HepG2 (cell line): ENCODE data around the gene KDM3B. TPM values are rescaled to one million over a fixed set of nuclear protein-coding genes. Genes with fewer than 3 reads are reported as not detected.

Experiments
- AHR ChIP-seq: IDR thresholded peaks from 2 replicates; pipeline ENCODE4 v1.6.1; 2018; ENCODE audit warnings: missing genetic modification reagents, missing compliant biosample characterization
- ATAD3A ChIP-seq: sonication (generic); formaldehyde crosslinking; IDR thresholded peaks from 2 replicates; pipeline ENCODE4 v1.4.0; 2020; ENCODE audit warnings: missing genetic modification reagents
- ATF2 ChIP-seq: sonication (generic); formaldehyde crosslinking; IDR thresholded peaks from 2 replicates; pipeline ENCODE4 v1.4.0; 2020; ENCODE audit warnings: missing genetic modification reagents
- GLMP ChIP-seq: sonication (generic); formaldehyde crosslinking; IDR thresholded peaks from 2 replicates; pipeline ENCODE4 v1.9.0; 2021; ENCODE audit warnings: missing genetic modification reagents, mild to moderate bottlenecking, borderline replicate concordance
- HDAC1 ChIP-seq: sonication (generic); formaldehyde crosslinking; IDR thresholded peaks from 2 replicates; pipeline ENCODE4 v1.5.1; 2020; ENCODE audit warnings: mild to moderate bottlenecking, missing genetic modification reagents
- JUND ChIP-seq: sonication (generic); formaldehyde crosslinking; IDR thresholded peaks from 2 replicates; pipeline ENCODE4 v1.8.0; 2022; ENCODE audit warnings: mild to moderate bottlenecking, missing genetic modification reagents
- KAT2B ChIP-seq: fragments of 150-350 bp; IDR thresholded peaks from 2 replicates; pipeline ENCODE4 v1.6.1; 2014; ENCODE audit warnings: low read depth, low read length, borderline replicate concordance
- PHB2 ChIP-seq: fragments of 450-650 bp; IDR thresholded peaks from 2 replicates; pipeline ENCODE4 v1.6.1; 2018; ENCODE audit not compliant: partially characterized antibody
- PREB ChIP-seq: sonication (generic); formaldehyde crosslinking; IDR thresholded peaks from 2 replicates; pipeline ENCODE4 v1.4.0; 2020; ENCODE audit warnings: missing genetic modification reagents
- RBFOX2 ChIP-seq: fragments of 200-400 bp; formaldehyde crosslinking; IDR thresholded peaks from 2 replicates; pipeline ENCODE4 v1.6.1; 2017; ENCODE audit warnings: low read depth, mild to moderate bottlenecking, low read length
- RXRB ChIP-seq: IDR thresholded peaks from 2 replicates; pipeline ENCODE4 v1.6.1; 2016; ENCODE audit warnings: borderline replicate concordance, missing genetic modification reagents, missing compliant biosample characterization
- SRF ChIP-seq: IDR thresholded peaks from 2 replicates; pipeline ENCODE4 v1.6.1; 2011; ENCODE audit warnings: mild to moderate bottlenecking, low read depth, low read length, moderate library complexity
- TARDBP ChIP-seq: sonication (generic); formaldehyde crosslinking; IDR thresholded peaks from 2 replicates; pipeline ENCODE4 v1.8.0; 2022; ENCODE audit warnings: mild to moderate bottlenecking, missing genetic modification reagents
- U2AF2 ChIP-seq: fragments of 200-400 bp; formaldehyde crosslinking; IDR thresholded peaks from 2 replicates; pipeline ENCODE4 v1.6.1; 2017; ENCODE audit warnings: low read depth, mild to moderate bottlenecking, low read length
- ZBTB34 ChIP-seq: sonication (generic); formaldehyde crosslinking; IDR thresholded peaks from 2 replicates; pipeline ENCODE4 v1.8.0; 2022; ENCODE audit warnings: mild to moderate bottlenecking, missing genetic modification reagents
- ZNF136 ChIP-seq: sonication (generic); formaldehyde crosslinking; IDR thresholded peaks from 2 replicates; pipeline ENCODE4 v1.8.1; 2022; ENCODE audit warnings: low read depth, mild to moderate bottlenecking, moderate library complexity, missing genetic modification reagents
- ZNF138 ChIP-seq: sonication (generic); formaldehyde crosslinking; IDR thresholded peaks from 2 replicates; pipeline ENCODE4 v1.5.0; 2020; ENCODE audit warnings: mild to moderate bottlenecking, low read depth, missing genetic modification reagents
- ZNF230 ChIP-seq: sonication (generic); formaldehyde crosslinking; IDR thresholded peaks from 2 replicates; pipeline ENCODE4 v1.4.0; 2020; ENCODE audit warnings: mild to moderate bottlenecking, missing genetic modification reagents
- ZNF235 ChIP-seq: sonication (generic); formaldehyde crosslinking; IDR thresholded peaks from 2 replicates; pipeline ENCODE4 v1.8.1; 2023; ENCODE audit warnings: mild to moderate bottlenecking, missing genetic modification reagents, borderline replicate concordance
- ZNF276 ChIP-seq: sonication (generic); formaldehyde crosslinking; IDR thresholded peaks from 2 replicates; pipeline ENCODE4 v1.4.0; 2020; ENCODE audit warnings: mild to moderate bottlenecking, low read depth, missing genetic modification reagents
- ZNF460 ChIP-seq: sonication (generic); formaldehyde crosslinking; IDR thresholded peaks from 2 replicates; pipeline ENCODE4 v1.5.1; 2020; ENCODE audit warnings: missing genetic modification reagents, mild to moderate bottlenecking, borderline replicate concordance
- ZNF589 ChIP-seq: sonication (generic); formaldehyde crosslinking; conservative IDR thresholded peaks from 2 replicates; pipeline ENCODE4 v1.8.0; 2022; ENCODE audit warnings: mild to moderate bottlenecking, moderate library complexity, missing genetic modification reagents
- ZNF614 ChIP-seq: IDR thresholded peaks from 2 replicates; pipeline ENCODE4 v1.6.1; 2018; ENCODE audit warnings: missing biosample characterization, missing genetic modification reagents, inconsistent platforms, borderline replicate concordance
- ZNF777 ChIP-seq: sonication (generic); formaldehyde crosslinking; IDR thresholded peaks from 2 replicates; pipeline ENCODE4 v1.4.0; 2020; ENCODE audit warnings: missing genetic modification reagents
- polyA plus RNA-seq, 8 experiments: library from polyadenylated mRNA; depleted of rRNA in 3 of 8; stranded (reverse) in 7 of 8; unstranded in 1 of 8; fragments of >200 nt; fragmentation: Illumina TruSeq in 4 of 8; extraction: Trizol in 4 of 8; gene quantifications; 2 replicates each; pipeline versions ENCODE4 v1.2.1 to v1.2.3, GENCODE V29; 2011 to 2016; ENCODE audit warnings: low read depth in 4 of 8, missing spikeins in 1 of 8, mixed read lengths in 1 of 8; ENCODE audit not compliant: insufficient read depth in 1 of 8
- total RNA-seq, 5 experiments: library from RNA; depleted of rRNA; stranded (reverse); fragments of >200 nt; fragmentation: Illumina TruSeq; extraction: Trizol; gene quantifications; 2 replicates each; pipeline ENCODE4 v1.2.3, GENCODE V29; 2016; ENCODE audit warnings: low read depth in 1 of 5

Gene KDM3B
- total and polyA plus RNA-seq, 2 of the 13 experiments (the other 11 are each of a cell fraction or from before 2014, with no cell fraction given) = 19.7 to 34.3 TPM

GRCh38 chr5:138352071-138352721 lies at the start of gene KDM3B (continued):
- TF ChIP-seq GLMP (CRISPR knock-in tag) = no peak
- peak; percentile 54; the same call in 1 of the 2 replicates for TF ChIP-seq ZNF276 (CRISPR knock-in tag)
- no peak for TF ChIP-seq ATAD3A (CRISPR knock-in tag)
- peak; percentile 27; the same call in 1 of the 2 replicates for TF ChIP-seq RXRB (CRISPR knock-in tag)
- TF ChIP-seq ZNF589 (CRISPR knock-in tag) = no peak
- TF ChIP-seq ZNF460 (CRISPR knock-in tag) = no peak
- no peak for TF ChIP-seq ZNF235 (CRISPR knock-in tag)
- TF ChIP-seq ZNF614 = peak; percentile 77; the same call in 1 of the 2 replicates
- TF ChIP-seq PHB2 = no peak
- 0 out of 2 replicates have a peak, but pooled peaks have one; percentile 6 for TF ChIP-seq SRF
- no peak for TF ChIP-seq ZNF777 (CRISPR knock-in tag)
- TF ChIP-seq JUND = peak; percentile 39; the same call in 1 of the 2 replicates
- TF ChIP-seq ZNF136 (CRISPR knock-in tag) = no peak
- peak; percentile 34; the same call in 1 of the 2 replicates for TF ChIP-seq AHR (CRISPR knock-in tag)
- no peak for TF ChIP-seq HDAC1 (CRISPR knock-in tag)
- no peak for TF ChIP-seq U2AF2
- no peak for TF ChIP-seq ZNF230 (CRISPR knock-in tag)
- no peak for TF ChIP-seq ZNF138 (CRISPR knock-in tag)
- TF ChIP-seq ZBTB34 = no peak
- peak; percentile 88 for TF ChIP-seq TARDBP (CRISPR knock-in tag)
- no peak for TF ChIP-seq RBFOX2
- 0 out of 2 replicates have a peak, but pooled peaks have one; percentile 33 for TF ChIP-seq ATF2 (CRISPR knock-in tag)
- no peak for TF ChIP-seq PREB (CRISPR knock-in tag)
- no peak for TF ChIP-seq KAT2B
